Measurements from ENCODE around the gene AP2A2. TPM values are rescaled to one million over a fixed set of nuclear protein-coding genes. Genes with fewer than 3 reads are reported as not detected.

The AP2A2 gene
- total RNA-seq, 1 experiment from 2014 or later, result 29.6 TPM

DNA sequence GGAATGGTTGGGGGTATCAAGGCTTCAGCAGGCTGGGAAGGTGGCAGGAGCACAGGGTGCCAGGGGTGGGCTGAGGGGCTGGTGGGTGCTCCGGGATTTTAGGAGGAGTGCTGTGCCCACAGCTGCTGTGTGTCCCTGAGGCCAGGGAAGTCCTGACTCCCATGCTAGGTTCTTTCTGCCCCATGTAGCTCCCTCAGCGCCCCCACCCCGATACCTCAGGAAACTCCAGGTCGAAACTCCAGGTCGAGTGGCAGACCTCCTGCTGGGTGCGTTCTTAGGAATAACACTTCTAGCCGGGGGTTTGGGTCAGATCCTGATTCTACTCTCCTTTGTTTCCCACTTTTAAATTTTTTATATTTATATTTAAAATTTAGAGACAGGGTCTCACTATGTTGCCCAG lies 8.3 kb downstream of the AP2A2 start:
- Histone ChIP-seq H3K9me2 (replicated peaks; ENCODE audit: low read length) (no peaks in the 10 kb centered on the region), H3K27me3 (ENCODE audit: low read length) (no peaks in the 10 kb centered on the region), H3K79me2 (ENCODE audit: low read length) (peaks cover 93% of the 10 kb centered on the region), H3K27ac (ENCODE audit: low read length) (no peak overlapping the region), H3K4me2 (ENCODE audit: low read length) (no peak overlapping the region), H3F3A (ENCODE audit: low read length, unreplicated experiment) (no peaks in the 10 kb centered on the region), H3K9ac (ENCODE audit: low read length) (no peak overlapping the region), H3K9me3 (ENCODE audit: low read length) (no peaks in the 10 kb centered on the region), H3K4me1 (ENCODE audit: insufficient read depth, low read length) (no peaks in the 10 kb centered on the region), H3K4me3 (ENCODE audit: low read length) (no peak overlapping the region), H4K20me1 (ENCODE audit: low read length) (no peaks in the 10 kb centered on the region; the same call in 1 of the 2 replicates), H2AFZ (ENCODE audit: low read length) (no peak overlapping the region), H3K36me3 (ENCODE audit: low read depth, low read length) (no peaks in the 10 kb centered on the region)
- CTCF ChIA-PET, result no interaction called here
- intact Hi-C loops (cut with micrococcal nuclease), result no loop called here
- no TSS peak for BruUV-seq (replicated peaks)
- ATAC-seq (no peak), DNase-seq (no peak)
- TF ChIP-seq EZH2phosphoT487 (IDR thresholded peaks at IDR 0.05; ENCODE audit: borderline replicate concordance, low read length) (no peak), EZH2 (IDR thresholded peaks at IDR 0.05; ENCODE audit: low read length, unreplicated experiment) (no peak)
- TF ChIP-seq, protein P1, sequence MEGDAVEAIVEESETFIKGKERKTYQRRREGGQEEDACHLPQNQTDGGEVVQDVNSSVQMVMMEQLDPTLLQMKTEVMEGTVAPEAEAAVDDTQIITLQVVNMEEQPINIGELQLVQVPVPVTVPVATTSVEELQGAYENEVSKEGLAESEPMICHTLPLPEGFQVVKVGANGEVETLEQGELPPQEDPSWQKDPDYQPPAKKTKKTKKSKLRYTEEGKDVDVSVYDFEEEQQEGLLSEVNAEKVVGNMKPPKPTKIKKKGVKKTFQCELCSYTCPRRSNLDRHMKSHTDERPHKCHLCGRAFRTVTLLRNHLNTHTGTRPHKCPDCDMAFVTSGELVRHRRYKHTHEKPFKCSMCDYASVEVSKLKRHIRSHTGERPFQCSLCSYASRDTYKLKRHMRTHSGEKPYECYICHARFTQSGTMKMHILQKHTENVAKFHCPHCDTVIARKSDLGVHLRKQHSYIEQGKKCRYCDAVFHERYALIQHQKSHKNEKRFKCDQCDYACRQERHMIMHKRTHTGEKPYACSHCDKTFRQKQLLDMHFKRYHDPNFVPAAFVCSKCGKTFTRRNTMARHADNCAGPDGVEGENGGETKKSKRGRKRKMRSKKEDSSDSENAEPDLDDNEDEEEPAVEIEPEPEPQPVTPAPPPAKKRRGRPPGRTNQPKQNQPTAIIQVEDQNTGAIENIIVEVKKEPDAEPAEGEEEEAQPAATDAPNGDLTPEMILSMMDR (conservative IDR thresholded peaks at IDR 0.05; ENCODE audit: low read depth, low read length), result no peak
- POLR2A ChIA-PET (ENCODE audit: unreplicated experiment), result no interaction called here

DNA sequence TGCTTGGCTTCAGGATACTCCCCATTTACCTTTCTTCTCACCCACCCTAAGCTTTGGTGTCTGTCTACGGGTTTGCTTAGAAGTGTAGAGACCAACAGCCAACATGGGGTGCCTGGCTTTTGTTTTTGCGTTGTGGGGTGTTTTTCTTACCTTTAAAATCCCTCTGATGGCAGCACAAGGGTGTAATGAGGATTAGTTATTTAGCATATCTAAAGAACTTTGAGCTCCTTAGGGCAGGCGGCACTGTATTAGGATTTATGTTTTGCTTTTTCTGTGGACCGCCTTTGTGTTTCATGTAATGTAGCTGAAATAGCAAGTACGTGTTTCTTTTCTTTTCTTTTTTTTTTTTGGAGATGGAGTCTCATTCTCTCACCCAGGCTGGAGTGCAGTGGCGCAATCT lies 8.9 kb downstream of the AP2A2 start:
- ChIA-PET CTCF (no interaction called here), POLR2A (ENCODE audit: unreplicated experiment) (no interaction called here)
- BruUV-seq (replicated peaks), result no TSS peak

DNA sequence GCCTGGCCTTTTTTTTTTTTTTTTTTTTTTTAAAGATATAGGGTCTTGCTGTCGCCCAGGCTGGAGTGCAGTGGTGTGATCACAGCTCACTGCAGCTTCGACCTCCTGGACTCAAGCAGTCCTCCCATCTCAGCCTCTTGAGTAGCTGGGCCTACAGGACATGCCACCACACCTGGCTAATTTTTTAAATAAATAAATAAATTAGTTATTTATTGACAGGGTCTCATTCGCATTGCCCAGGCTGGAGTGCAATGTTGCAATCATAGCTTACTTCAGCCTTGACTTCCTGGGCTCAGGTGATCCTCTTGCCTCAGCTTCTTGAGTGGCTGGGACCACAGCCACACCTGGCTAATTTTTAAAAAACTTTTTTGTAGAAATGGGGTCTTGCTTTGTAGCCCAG lies 10.5 kb downstream of the AP2A2 start:
- Histone ChIP-seq H3K9me2 (replicated peaks; ENCODE audit: low read length) (no peaks in the 10 kb centered on the region), H3K36me3 (ENCODE audit: low read depth, low read length) (no peaks in the 10 kb centered on the region), H2AFZ (ENCODE audit: low read length) (no peak overlapping the region), H3K4me2 (ENCODE audit: low read length) (no peak overlapping the region), H3K4me3 (ENCODE audit: low read length) (no peak overlapping the region), H3K27me3 (ENCODE audit: low read length) (no peaks in the 10 kb centered on the region), H3F3A (ENCODE audit: low read length, unreplicated experiment) (no peaks in the 10 kb centered on the region), H3K27ac (ENCODE audit: low read length) (no peak overlapping the region), H3K79me2 (ENCODE audit: low read length) (peaks cover 93% of the 10 kb centered on the region), H3K9ac (ENCODE audit: low read length) (no peak overlapping the region), H3K9me3 (ENCODE audit: low read length) (no peaks in the 10 kb centered on the region), H3K4me1 (ENCODE audit: insufficient read depth, low read length) (no peaks in the 10 kb centered on the region), H4K20me1 (ENCODE audit: low read length) (peaks cover 6% of the 10 kb centered on the region; the same call in 1 of the 2 replicates)
- TF ChIP-seq EZH2phosphoT487 (IDR thresholded peaks at IDR 0.05; ENCODE audit: borderline replicate concordance, low read length), result no peak
- TF ChIP-seq EZH2 (IDR thresholded peaks at IDR 0.05; ENCODE audit: low read length, unreplicated experiment), result no peak
- TF ChIP-seq, protein P1 (conservative IDR thresholded peaks at IDR 0.05; ENCODE audit: low read depth, low read length), result no peak
- ChIA-PET POLR2A (ENCODE audit: unreplicated experiment) (no interaction called here), CTCF (no interaction called here)
- DNase-seq (no peak), ATAC-seq (no peak)
- BruUV-seq (replicated peaks), result no TSS peak
- intact Hi-C loops (cut with micrococcal nuclease), result no loop called here

More for the DNA sequence above, 8.9 kb downstream of the AP2A2 start:
- TF ChIP-seq EZH2phosphoT487 (IDR thresholded peaks at IDR 0.05; ENCODE audit: borderline replicate concordance, low read length) (no peak), EZH2 (IDR thresholded peaks at IDR 0.05; ENCODE audit: low read length, unreplicated experiment) (no peak)
- TF ChIP-seq, protein P1 (conservative IDR thresholded peaks at IDR 0.05; ENCODE audit: low read depth, low read length), result no peak
- H3K79me2 ChIP-seq (ENCODE audit: low read length), result peaks cover 93% of the 10 kb centered on the region
- no peak overlapping the region for H3K27ac ChIP-seq (ENCODE audit: low read length)
- H3K4me1 ChIP-seq (ENCODE audit: insufficient read depth, low read length), result no peaks in the 10 kb centered on the region
- intact Hi-C loops (cut with micrococcal nuclease), result no loop called here
- H3K9me3 ChIP-seq (ENCODE audit: low read length), result no peaks in the 10 kb centered on the region
- no peak overlapping the region for H3K4me3 ChIP-seq (ENCODE audit: low read length)
- no peak overlapping the region for H3K4me2 ChIP-seq (ENCODE audit: low read length)
- ATAC-seq, result no peak
- H3F3A ChIP-seq (ENCODE audit: low read length, unreplicated experiment), result no peaks in the 10 kb centered on the region
- H3K36me3 ChIP-seq (ENCODE audit: low read depth, low read length), result no peaks in the 10 kb centered on the region
- H3K27me3 ChIP-seq (ENCODE audit: low read length), result no peaks in the 10 kb centered on the region
- DNase-seq, result no peak
- H2AFZ ChIP-seq (ENCODE audit: low read length), result no peak overlapping the region
- H3K9me2 ChIP-seq (replicated peaks; ENCODE audit: low read length), result no peaks in the 10 kb centered on the region
- H4K20me1 ChIP-seq (ENCODE audit: low read length), result no peaks in the 10 kb centered on the region; the same call in 1 of the 2 replicates
- no peak overlapping the region for H3K9ac ChIP-seq (ENCODE audit: low read length)

Measured in PC-3 (cell line).